ENCODE data around the gene SH3GLB2.

Gene SH3GLB2

GRCh38 chr9:129072171-129072570, 44.0 kb upstream of the SH3GLB2 start:
- no peak overlapping the region for H2AFZ ChIP-seq (ENCODE audit: low read length)
- no peaks in the 10 kb centered on the region for H4K20me1 ChIP-seq (ENCODE audit: insufficient read depth, low read length, poor library complexity, severe bottlenecking)
- H3K36me3 ChIP-seq (ENCODE audit: insufficient read depth, low read length): no peaks in the 10 kb centered on the region
- H3K27me3 ChIP-seq (ENCODE audit: insufficient read depth, low read length, poor library complexity, severe bottlenecking): no peaks in the 10 kb centered on the region
- peaks cover 45% of the 10 kb centered on the region for H3K4me1 ChIP-seq (ENCODE audit: insufficient read depth, low read length, poor library complexity, severe bottlenecking)
- no peaks in the 10 kb centered on the region for H3K9me3 ChIP-seq (ENCODE audit: insufficient read depth, low read depth, low read length)
- H3K4me3 ChIP-seq (ENCODE audit: low read length, poor library complexity, severe bottlenecking): peak overlapping the region; percentile 68
- H3K9me2 ChIP-seq (replicated peaks; ENCODE audit: low read depth, low read length): no peaks in the 10 kb centered on the region
- H3K79me2 ChIP-seq (ENCODE audit: insufficient read depth, low read length): peaks cover 20% of the 10 kb centered on the region; the same call in 1 of the 2 replicates
- peaks cover 11% of the 10 kb centered on the region; the same call in 1 of the 2 replicates for H3F3A ChIP-seq (ENCODE audit: low read depth)
- H3K9ac ChIP-seq (ENCODE audit: low read depth, low read length, poor library complexity, severe bottlenecking): peak overlapping the region; percentile 89
- TF ChIP-seq CTCF (conservative IDR thresholded peaks at IDR 0.05; ENCODE audit: low read length): no peak
- TF ChIP-seq EZH2phosphoT487 (IDR thresholded peaks at IDR 0.05; ENCODE audit: borderline replicate concordance): no peak
- peak overlapping the region; percentile 90 for H3K4me2 ChIP-seq (ENCODE audit: low read depth, low read length, poor library complexity, severe bottlenecking)

- Histone ChIP-seq H3K79me2 (ENCODE audit: insufficient read depth, low read length) (peaks cover 20% of the 10 kb centered on the region; the same call in 1 of the 2 replicates), H3K4me3 (ENCODE audit: low read length, poor library complexity, severe bottlenecking) (peak overlapping the region; percentile 68), H3K4me2 (ENCODE audit: low read depth, low read length, poor library complexity, severe bottlenecking) (peak overlapping the region; percentile 90), H3K36me3 (ENCODE audit: insufficient read depth, low read length) (no peaks in the 10 kb centered on the region), H3K4me1 (ENCODE audit: insufficient read depth, low read length, poor library complexity, severe bottlenecking) (peaks cover 45% of the 10 kb centered on the region), H3F3A (ENCODE audit: low read depth) (peaks cover 11% of the 10 kb centered on the region; the same call in 1 of the 2 replicates), H3K9me3 (ENCODE audit: insufficient read depth, low read depth, low read length) (no peaks in the 10 kb centered on the region), H3K27me3 (ENCODE audit: insufficient read depth, low read length, poor library complexity, severe bottlenecking) (no peaks in the 10 kb centered on the region), H3K9ac (ENCODE audit: low read depth, low read length, poor library complexity, severe bottlenecking) (peak overlapping the region; percentile 89), H4K20me1 (ENCODE audit: insufficient read depth, low read length, poor library complexity, severe bottlenecking) (no peaks in the 10 kb centered on the region), H3K9me2 (replicated peaks; ENCODE audit: low read depth, low read length) (no peaks in the 10 kb centered on the region), H2AFZ (ENCODE audit: low read length) (no peak overlapping the region)
- TF ChIP-seq CTCF (conservative IDR thresholded peaks at IDR 0.05; ENCODE audit: low read length) (no peak), EZH2phosphoT487 (IDR thresholded peaks at IDR 0.05; ENCODE audit: borderline replicate concordance) (no peak)
These were observed 43.5 kb upstream of the SH3GLB2 start for GRCh38 chr9:129071526-129072126.

DNA sequence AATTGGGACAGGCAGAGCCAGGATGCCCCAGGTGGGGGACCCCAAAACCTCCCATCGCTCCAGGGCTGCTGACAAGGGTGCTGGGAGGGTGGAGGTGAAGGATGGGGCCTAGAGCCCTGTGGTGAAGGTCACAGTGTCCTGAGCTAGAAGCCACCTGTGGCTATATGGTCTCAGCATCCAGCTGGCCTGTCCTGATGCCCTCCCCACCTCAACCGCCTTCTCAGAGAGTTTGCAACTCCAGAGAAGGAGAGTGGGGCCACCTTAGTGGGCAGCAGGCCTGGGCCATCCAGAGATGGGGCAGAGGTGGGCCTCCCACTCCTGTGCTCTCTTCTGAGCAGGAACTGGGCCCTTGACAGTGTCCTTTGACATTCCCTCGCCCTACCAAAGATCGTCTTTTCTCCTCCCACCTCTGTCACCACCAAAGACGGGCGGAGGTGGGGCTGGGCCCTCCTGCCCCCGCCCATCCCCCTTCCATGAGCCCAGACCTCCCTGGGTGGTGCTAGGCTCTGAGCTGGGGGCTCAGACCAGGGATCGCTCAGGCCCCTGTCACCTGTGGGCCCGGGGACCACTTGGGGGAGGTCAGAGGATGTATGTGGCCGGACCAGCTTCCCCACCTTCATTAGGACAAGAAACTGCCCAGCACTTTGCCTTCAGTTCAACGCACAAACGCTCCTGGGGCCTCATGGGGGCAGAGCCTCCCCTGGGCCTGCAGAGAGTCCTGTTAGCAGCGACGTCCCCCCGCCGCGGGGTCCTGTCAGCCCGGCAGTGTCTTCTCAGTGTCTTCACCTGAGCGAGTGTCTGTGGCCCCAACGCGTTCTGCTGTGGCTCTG, 42.8 kb upstream of the SH3GLB2 start:
- Histone ChIP-seq H3K4me2 (ENCODE audit: low read depth, low read length, poor library complexity, severe bottlenecking) (peak overlapping the region; percentile 90), H3K9ac (ENCODE audit: low read depth, low read length, poor library complexity, severe bottlenecking) (peak overlapping the region; percentile 89), H3K9me3 (ENCODE audit: insufficient read depth, low read depth, low read length) (no peaks in the 10 kb centered on the region), H4K20me1 (ENCODE audit: insufficient read depth, low read length, poor library complexity, severe bottlenecking) (no peaks in the 10 kb centered on the region), H2AFZ (ENCODE audit: low read length) (no peak overlapping the region), H3K79me2 (ENCODE audit: insufficient read depth, low read length) (peaks cover 20% of the 10 kb centered on the region; the same call in 1 of the 2 replicates), H3K36me3 (ENCODE audit: insufficient read depth, low read length) (no peaks in the 10 kb centered on the region), H3K27me3 (ENCODE audit: insufficient read depth, low read length, poor library complexity, severe bottlenecking) (no peaks in the 10 kb centered on the region), H3F3A (ENCODE audit: low read depth) (peaks cover 11% of the 10 kb centered on the region; the same call in 1 of the 2 replicates), H3K9me2 (replicated peaks; ENCODE audit: low read depth, low read length) (no peaks in the 10 kb centered on the region), H3K4me3 (ENCODE audit: low read length, poor library complexity, severe bottlenecking) (peak overlapping the region; percentile 68), H3K4me1 (ENCODE audit: insufficient read depth, low read length, poor library complexity, severe bottlenecking) (peaks cover 45% of the 10 kb centered on the region)
- TF ChIP-seq EZH2phosphoT487 (IDR thresholded peaks at IDR 0.05; ENCODE audit: borderline replicate concordance): no peak
- TF ChIP-seq CTCF (conservative IDR thresholded peaks at IDR 0.05; ENCODE audit: low read length): no peak
